OCI-LY7 (cell line): ENCODE results near the gene H2BK1. TPM values are rescaled to one million over a fixed set of nuclear protein-coding genes. Genes with fewer than 3 reads are reported as not detected.

Experiments
- BruUV-seq: library from RNA; stranded (reverse); fragments of 400-500 nt; replicated peaks from 2 replicates; lab custom pipeline; 2021; lab: Mats Ljungman, UMichigan
- CTCF ChIA-PET: fragments of 300-600 bp; sonication (Branson Sonifier 250); formaldehyde crosslinking; loops from one replicate; lab custom pipeline; 2022; ENCODE audit warnings: antibody characterized with exemption; ENCODE audit not compliant: unreplicated experiment; lab: Charles Lee
- POLR2A ChIA-PET: fragments of 300-600 bp; sonication (Branson Sonifier 250); formaldehyde crosslinking; loops from one replicate; lab custom pipeline; 2022; ENCODE audit warnings: antibody characterized with exemption; lab: Charles Lee
- DNase-seq: peaks from one replicate; pipeline ENCODE4 v3.0.0-alpha.2; 2015; ENCODE audit warnings: low spot score
- H2AFZ ChIP-seq: fragments of 200-600 bp; sonication (generic), shearing (Covaris generic); 2 replicates; pipeline ENCODE4 v1.6.1; 2014; ENCODE audit warnings: mild to moderate bottlenecking, antibody characterized with exemption, low read length, moderate library complexity
- H3K27ac ChIP-seq: fragments of 200-600 bp; sonication (generic); 2 replicates; pipeline ENCODE4 v1.5.1; 2014; ENCODE audit warnings: mixed run types, low read depth, mild to moderate bottlenecking, moderate library complexity, low read length, inconsistent platforms; ENCODE audit not compliant: poor library complexity, severe bottlenecking
- H3K36me3 ChIP-seq: fragments of 200-600 bp; sonication (generic); 2 replicates; pipeline ENCODE4 v1.6.1; 2014; ENCODE audit warnings: mild to moderate bottlenecking, antibody characterized with exemption, low read length, moderate library complexity, mixed read lengths; ENCODE audit not compliant: insufficient read depth
- H3K4me1 ChIP-seq: fragments of 200-600 bp; sonication (generic); 2 replicates; pipeline ENCODE4 v1.5.1; 2014; ENCODE audit warnings: mild to moderate bottlenecking, low read length; ENCODE audit not compliant: insufficient read depth, poor library complexity, severe bottlenecking
- H3K4me2 ChIP-seq: fragments of 200-600 bp; sonication (generic); 2 replicates; pipeline ENCODE4 v1.6.1; 2014; ENCODE audit warnings: mild to moderate bottlenecking, low read length
- H3K4me3 ChIP-seq: fragments of 200-600 bp; sonication (generic); 2 replicates; pipeline ENCODE4 v1.5.1; 2014; ENCODE audit warnings: mild to moderate bottlenecking, low read depth, low read length; ENCODE audit not compliant: poor library complexity, severe bottlenecking
- H3K79me2 ChIP-seq: fragments of 200-600 bp; sonication (generic); 2 replicates; pipeline ENCODE4 v1.6.1; 2016; ENCODE audit warnings: low read depth, mild to moderate bottlenecking, low read length, moderate library complexity, mixed read lengths; ENCODE audit not compliant: insufficient read depth
- H3K9me2 ChIP-seq: fragments of 200-600 bp; sonication (generic); 2 replicates; pipeline ENCODE4 v1.6.1; 2016; ENCODE audit warnings: mild to moderate bottlenecking, low read length, mixed read lengths; ENCODE audit not compliant: insufficient read depth
- H3K9me3 ChIP-seq: fragments of 200-600 bp; sonication (generic); 2 replicates; pipeline ENCODE4 v1.6.1; 2014; ENCODE audit warnings: mild to moderate bottlenecking, mixed run types, low read length, mixed read lengths
- H4K20me1 ChIP-seq: fragments of 200-600 bp; sonication (generic); 2 replicates; pipeline ENCODE4 v1.6.1; 2014; ENCODE audit warnings: mild to moderate bottlenecking, antibody characterized with exemption, low read length, moderate library complexity, mixed read lengths; ENCODE audit not compliant: insufficient read depth
- CTCF ChIP-seq: fragments of 200-600 bp; sonication (generic); conservative IDR thresholded peaks from 2 replicates; pipeline ENCODE4 v1.5.1; 2014; ENCODE audit warnings: mild to moderate bottlenecking, antibody characterized with exemption, low read length, moderate library complexity, mixed read lengths
- EZH2phosphoT487 ChIP-seq: fragments of 200-600 bp; sonication (generic); IDR thresholded peaks from 2 replicates; pipeline ENCODE4 v1.6.1; 2018; ENCODE audit warnings: low read depth, borderline replicate concordance, mild to moderate bottlenecking, mixed run types, antibody characterized with exemption, low read length, moderate library complexity, mixed read lengths
- intact Hi-C: fragments of 100-400 bp; cut with micrococcal nuclease; formaldehyde crosslinking; loops from one replicate; pipeline ENCODE4 v1.10.0; 2022; ENCODE audit not compliant: unreplicated experiment
- total RNA-seq, 2 experiments: library from RNA; depleted of rRNA in 1 of 2; stranded (reverse); fragments of >200 nt in 1 of 2; shearing (Covaris generic) in 1 of 2; gene quantifications; 2 replicates each; pipeline ENCODE4 v1.2.3, GENCODE V29; 2014 to 2022

The H2BK1 gene
- total RNA-seq, 2 experiments from 2014 or later = not detected

GRCh38 chr7:151215396-151215795, 5.1 kb upstream of the H2BK1 start:
- no peak overlapping the region for H3K4me2 ChIP-seq
- no peaks in the 10 kb centered on the region for H3K79me2 ChIP-seq
- no peak for DNase-seq
- POLR2A ChIA-PET = no interaction called here
- intact Hi-C loops = no loop called here
- TF ChIP-seq CTCF (no peak), EZH2phosphoT487 (no peak)
- CTCF ChIA-PET = no interaction called here
- peaks cover 87% of the 10 kb centered on the region for H3K36me3 ChIP-seq
- H3K27ac ChIP-seq = no peak overlapping the region
- no peaks in the 10 kb centered on the region for H3K9me2 ChIP-seq
- no peak overlapping the region for H2AFZ ChIP-seq
- no peaks in the 10 kb centered on the region for H4K20me1 ChIP-seq
- H3K9me3 ChIP-seq = no peaks in the 10 kb centered on the region
- H3K4me3 ChIP-seq = no peak overlapping the region
- no TSS peak for BruUV-seq
- H3K4me1 ChIP-seq = no peaks in the 10 kb centered on the region

GRCh38 chr7:151213826-151214225, 3.5 kb upstream of the H2BK1 start:
- intact Hi-C loops = no loop called here
- Histone ChIP-seq H3K4me3 (no peak overlapping the region), H3K4me1 (no peaks in the 10 kb centered on the region), H3K9me2 (no peaks in the 10 kb centered on the region), H3K9me3 (no peaks in the 10 kb centered on the region), H3K36me3 (peaks cover 71% of the 10 kb centered on the region), H4K20me1 (no peaks in the 10 kb centered on the region), H3K79me2 (no peaks in the 10 kb centered on the region), H3K4me2 (no peak overlapping the region), H3K27ac (no peak overlapping the region), H2AFZ (no peak overlapping the region)
- DNase-seq = no peak
- CTCF ChIA-PET = no interaction called here
- POLR2A ChIA-PET = interaction anchor here (0.6 to 0.7 kb wide), 2 partner anchors 31 to 37 kb away, joined by 3 read pairs; no protein-coding TSS in a partner anchor
- BruUV-seq = no TSS peak
- TF ChIP-seq CTCF (no peak), EZH2phosphoT487 (no peak)

GRCh38 chr7:151212626-151213025, 2.3 kb upstream of the H2BK1 start:
- CTCF ChIA-PET = no interaction called here
- Histone ChIP-seq H3K4me3 (no peak overlapping the region), H3K4me2 (no peak overlapping the region), H3K4me1 (no peaks in the 10 kb centered on the region), H3K27ac (no peak overlapping the region), H3K9me2 (no peaks in the 10 kb centered on the region), H4K20me1 (no peaks in the 10 kb centered on the region), H3K79me2 (no peaks in the 10 kb centered on the region), H3K9me3 (no peaks in the 10 kb centered on the region), H2AFZ (no peak overlapping the region), H3K36me3 (peaks cover 59% of the 10 kb centered on the region)
- TF ChIP-seq CTCF (no peak), EZH2phosphoT487 (no peak)
- no TSS peak for BruUV-seq
- POLR2A ChIA-PET = no interaction called here
- no peak for DNase-seq
- intact Hi-C loops = no loop called here
